VCaP (cell line): Measurements from ENCODE around the gene FOXB2.

Experiments
- H3K27ac ChIP-seq: fragments of 450-650 bp; 2 replicates; pipeline ENCODE4 v1.5.1; 2017
- TF ChIP-seq, protein P1 (sequence below): fragments of 450-650 bp; conservative IDR thresholded peaks from 2 replicates; pipeline ENCODE4 v1.5.1; 2017; ENCODE audit warnings: mild to moderate bottlenecking, moderate library complexity

The FOXB2 gene

DNA sequence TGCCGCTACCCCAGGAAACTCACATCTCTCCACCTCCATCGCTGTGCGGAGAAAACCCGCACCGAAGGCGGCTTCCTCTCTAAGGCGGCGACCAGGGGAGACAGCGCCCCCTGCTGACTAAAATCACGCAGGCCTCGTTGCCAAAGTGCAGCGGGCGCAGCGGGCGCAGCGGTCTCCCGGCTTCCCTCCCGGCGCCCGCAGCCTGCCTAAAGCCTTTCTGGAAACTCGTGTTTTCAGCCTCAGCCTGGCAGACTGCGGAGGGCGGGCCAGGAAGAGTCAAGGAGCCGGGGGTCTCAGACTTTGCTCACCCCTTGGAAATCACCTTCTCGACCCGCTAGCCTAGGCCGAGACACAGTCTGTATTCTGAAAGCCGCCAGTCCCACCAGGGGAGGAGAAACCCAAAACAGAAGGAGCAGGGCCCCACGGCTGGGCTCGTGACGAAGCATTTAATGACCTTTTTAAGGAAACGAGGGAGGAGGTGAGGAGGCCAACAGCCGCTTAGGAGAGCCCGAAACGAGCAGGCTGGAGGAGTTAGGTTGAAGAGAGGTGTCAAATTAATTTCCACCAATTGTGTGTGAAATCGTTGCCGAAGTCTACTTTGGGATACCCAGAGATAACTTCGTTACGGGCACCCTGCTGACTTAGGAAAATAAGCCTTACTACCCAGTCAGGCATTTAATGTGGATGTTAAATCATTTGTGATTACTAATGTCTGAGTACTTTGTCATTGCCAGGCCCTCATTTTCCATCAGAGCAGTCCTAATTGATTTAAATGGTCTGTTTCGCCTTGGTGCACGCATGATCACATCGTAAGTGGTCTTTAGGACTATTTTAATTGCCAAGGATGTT is 7.3 kb upstream of the FOXB2 start:
- TF ChIP-seq, protein P1, sequence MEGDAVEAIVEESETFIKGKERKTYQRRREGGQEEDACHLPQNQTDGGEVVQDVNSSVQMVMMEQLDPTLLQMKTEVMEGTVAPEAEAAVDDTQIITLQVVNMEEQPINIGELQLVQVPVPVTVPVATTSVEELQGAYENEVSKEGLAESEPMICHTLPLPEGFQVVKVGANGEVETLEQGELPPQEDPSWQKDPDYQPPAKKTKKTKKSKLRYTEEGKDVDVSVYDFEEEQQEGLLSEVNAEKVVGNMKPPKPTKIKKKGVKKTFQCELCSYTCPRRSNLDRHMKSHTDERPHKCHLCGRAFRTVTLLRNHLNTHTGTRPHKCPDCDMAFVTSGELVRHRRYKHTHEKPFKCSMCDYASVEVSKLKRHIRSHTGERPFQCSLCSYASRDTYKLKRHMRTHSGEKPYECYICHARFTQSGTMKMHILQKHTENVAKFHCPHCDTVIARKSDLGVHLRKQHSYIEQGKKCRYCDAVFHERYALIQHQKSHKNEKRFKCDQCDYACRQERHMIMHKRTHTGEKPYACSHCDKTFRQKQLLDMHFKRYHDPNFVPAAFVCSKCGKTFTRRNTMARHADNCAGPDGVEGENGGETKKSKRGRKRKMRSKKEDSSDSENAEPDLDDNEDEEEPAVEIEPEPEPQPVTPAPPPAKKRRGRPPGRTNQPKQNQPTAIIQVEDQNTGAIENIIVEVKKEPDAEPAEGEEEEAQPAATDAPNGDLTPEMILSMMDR, result peak; percentile 24
- peak overlapping the region; percentile 90 for H3K27ac ChIP-seq

DNA sequence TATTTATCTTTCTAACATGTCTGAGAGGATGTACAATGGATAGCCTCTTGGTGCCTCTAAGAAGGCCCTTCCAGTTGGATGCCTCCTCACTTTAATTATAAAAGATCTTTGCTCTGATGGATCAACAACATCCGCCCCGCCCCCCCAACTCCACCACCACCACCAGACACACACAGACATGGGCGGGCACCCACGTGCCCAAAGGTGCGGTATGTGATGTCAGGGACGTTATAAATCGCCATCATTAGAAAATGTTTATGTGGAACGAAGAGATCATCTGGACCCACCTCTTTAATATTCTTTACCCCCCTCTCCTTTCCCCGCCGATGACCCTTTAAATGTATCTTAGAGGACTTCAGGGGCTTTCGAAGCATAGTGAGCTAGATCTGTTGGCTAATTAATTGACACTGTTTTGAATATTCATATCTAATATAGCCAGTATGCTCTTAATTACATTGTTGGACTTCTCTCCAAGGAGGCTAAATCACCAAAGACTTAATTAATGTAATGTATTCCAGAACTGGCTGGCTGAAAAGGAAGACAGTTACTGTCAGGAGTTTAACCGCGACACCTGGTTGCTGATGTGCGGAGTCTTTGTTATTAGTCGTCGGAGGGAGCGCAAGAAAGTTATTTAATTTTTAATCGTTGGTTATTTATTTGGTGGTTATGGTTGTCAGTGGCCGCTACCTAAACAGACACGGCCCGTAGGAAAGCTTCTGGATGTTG is 6.1 kb upstream of the FOXB2 start:
- TF ChIP-seq, protein P1, result no peak
- H3K27ac ChIP-seq, result no peak overlapping the region

DNA sequence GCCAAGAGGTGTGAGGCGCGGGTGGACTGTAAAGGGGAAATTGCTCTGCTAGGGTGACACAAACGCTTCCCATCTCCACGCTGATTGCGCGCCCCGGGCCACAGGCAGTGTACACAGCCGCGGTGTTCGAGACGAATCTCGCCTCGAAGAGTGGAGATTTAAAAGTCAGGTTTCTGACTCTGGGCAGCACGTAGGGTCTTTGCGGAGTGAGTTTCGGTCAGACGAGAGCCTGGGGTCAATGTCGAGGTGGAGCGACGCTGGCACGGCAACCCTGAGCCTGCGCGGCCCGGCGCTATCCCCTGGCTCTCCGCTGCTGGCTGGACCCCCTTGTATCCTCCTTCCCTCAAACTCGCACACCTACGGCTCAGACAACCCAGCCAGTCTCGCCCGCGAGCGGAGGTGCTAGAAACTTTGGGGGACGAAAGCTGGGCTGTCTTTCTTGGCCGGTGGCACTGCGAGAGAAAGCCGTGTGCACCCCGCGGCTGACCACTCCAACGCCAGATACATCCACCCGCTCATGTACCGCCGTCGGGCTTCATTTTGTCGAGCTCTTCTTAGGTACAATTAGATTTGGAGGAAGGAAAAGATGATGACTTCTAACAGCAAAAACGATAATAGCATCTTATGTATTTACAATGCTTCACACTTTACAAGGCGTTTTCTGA is 5.4 kb upstream of the FOXB2 start:
- TF ChIP-seq, protein P1, result no peak
- H3K27ac ChIP-seq, result no peak overlapping the region

DNA sequence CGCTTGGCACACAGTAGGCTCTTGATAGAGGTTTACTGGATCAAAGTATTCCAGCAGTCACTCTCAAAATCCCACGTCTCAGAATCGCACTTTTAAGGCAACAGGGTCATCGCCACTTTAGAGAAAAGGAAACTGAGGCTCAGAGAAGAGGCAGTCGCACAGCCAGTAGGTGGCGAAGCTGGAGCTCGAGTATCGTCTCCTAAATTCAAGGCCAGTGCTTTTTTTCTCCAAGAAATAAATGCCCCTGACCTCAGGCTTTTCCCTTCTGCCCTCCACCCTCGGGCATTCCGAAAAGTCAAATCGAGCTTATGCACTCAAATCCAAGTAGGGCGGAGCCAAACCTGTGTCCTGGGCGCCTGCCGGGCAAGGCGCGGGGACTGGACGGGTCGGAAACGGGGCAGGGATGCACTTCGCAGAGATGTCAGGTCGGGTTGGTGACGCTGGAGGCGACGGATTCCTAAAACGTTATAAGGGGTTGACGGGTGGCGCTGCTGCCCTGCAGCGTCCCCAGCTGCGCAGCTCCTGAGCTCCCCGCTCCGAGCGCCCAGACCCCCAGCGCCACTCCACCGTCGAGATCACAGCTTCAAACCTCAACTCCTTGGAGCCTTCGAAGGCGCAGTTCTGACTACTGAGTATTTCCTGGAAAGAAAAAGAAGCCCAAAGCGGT is 4.7 kb upstream of the FOXB2 start:
- H3K27ac ChIP-seq, result no peak overlapping the region
- TF ChIP-seq, protein P1, result no peak

DNA sequence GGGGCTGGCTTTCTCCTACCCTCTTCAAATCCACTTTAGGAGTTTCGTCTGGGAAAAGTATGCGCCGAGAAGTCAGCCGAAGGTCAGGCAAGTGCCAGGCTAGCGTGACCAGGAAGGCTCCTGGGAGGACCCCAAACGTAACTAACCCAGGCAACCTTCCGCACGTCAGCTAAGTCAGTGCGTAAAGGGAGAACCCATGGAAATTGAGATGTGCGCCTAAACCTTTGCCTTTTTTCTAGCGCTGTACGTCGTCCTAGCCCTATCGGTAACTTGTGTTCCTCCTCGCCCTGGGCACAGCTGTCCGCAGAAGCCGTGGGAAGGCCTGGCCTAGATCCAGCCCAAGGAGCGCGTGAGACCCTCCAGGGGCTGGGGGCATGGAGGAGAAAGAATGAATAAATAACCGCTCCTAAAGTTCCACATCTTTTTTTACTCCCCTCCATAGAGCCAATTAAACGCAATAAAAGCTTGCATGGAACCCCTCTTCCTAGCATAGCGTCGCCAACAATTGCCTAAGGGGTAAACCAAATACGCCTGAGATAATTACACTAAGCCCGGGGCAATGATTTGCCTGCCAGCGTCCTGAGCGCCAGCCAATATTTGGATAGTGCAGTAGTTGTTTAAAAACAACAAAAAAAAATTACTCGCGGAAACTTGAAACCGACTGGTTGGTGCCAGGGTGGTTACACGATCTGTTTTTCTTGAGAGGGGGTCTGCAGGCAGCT is 4.0 kb upstream of the FOXB2 start:
- H3K27ac ChIP-seq, result no peak overlapping the region

DNA sequence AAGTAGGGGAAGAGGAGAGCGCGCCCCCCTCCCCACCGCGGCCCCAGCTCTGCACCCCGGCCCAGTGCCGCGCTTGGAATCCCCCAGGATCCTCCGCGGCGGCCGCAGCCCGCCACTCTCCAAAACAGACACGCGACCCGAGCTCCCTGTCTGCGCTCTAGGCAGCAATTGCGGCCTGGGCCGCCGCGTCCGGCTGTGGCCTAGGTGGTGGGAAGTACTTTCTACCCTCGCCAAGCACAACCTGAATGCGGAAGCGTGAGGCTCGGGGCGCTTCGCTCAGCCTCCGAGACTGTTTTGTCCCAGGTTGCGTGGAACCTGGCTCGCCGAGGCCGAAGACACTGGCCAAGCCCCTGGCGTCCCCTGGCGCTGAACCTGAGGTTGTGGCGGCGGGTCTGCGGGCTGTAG is 3.3 kb upstream of the FOXB2 start:
- TF ChIP-seq, protein P1, result no peak
- H3K27ac ChIP-seq, result no peak overlapping the region

More for the DNA sequence above, 4.0 kb upstream of the FOXB2 start:
- TF ChIP-seq, protein P1, result no peak
